WTC11 (cell line): ENCODE results near the gene KCNMA1. TPM values are rescaled to one million over a fixed set of nuclear protein-coding genes. Genes with fewer than 3 reads are reported as not detected.

ENCODE experiments used
- ATAC-seq: fragments of 200-7000 bp; cut with Tn5 transposase; 2 replicates; pipeline ENCODE4 v1.10.0; 2021; ENCODE audit warnings: mild to moderate bottlenecking, moderate library complexity
- CTCF ChIA-PET: fragments of 300-600 bp; sonication (Branson Sonifier 250); formaldehyde crosslinking; loops from one replicate; lab custom pipeline; 2021; ENCODE audit warnings: antibody characterized with exemption; lab: Charles Lee
- POLR2A ChIA-PET: fragments of 350-600 bp; sonication (Branson Sonifier 250); formaldehyde crosslinking; loops from one replicate; lab custom pipeline; 2021; ENCODE audit warnings: antibody characterized with exemption; lab: Charles Lee
- DNase-seq: peaks from one replicate; pipeline ENCODE4 v3.0.0; 2021; ENCODE audit warnings: low spot score
- H3K27ac Mint-ChIP-seq: 2 replicates; pipeline ENCODE4 v1.8.0; 2021; ENCODE audit warnings: mixed read lengths
- H3K27me3 Mint-ChIP-seq: 2 replicates; pipeline ENCODE4 v1.8.0; 2021; ENCODE audit warnings: low read depth, mild to moderate bottlenecking, moderate library complexity, mixed read lengths
- H3K36me3 Mint-ChIP-seq: 2 replicates; pipeline ENCODE4 v1.8.0; 2021; ENCODE audit warnings: mixed read lengths
- H3K4me1 Mint-ChIP-seq: 2 replicates; pipeline ENCODE4 v1.8.0; 2022; ENCODE audit warnings: mixed read lengths
- H3K4me3 Mint-ChIP-seq: 2 replicates; pipeline ENCODE4 v1.8.0; 2021; ENCODE audit warnings: mild to moderate bottlenecking, moderate library complexity, mixed read lengths
- H3K9me3 Mint-ChIP-seq: 2 replicates; pipeline ENCODE4 v1.8.0; 2021; ENCODE audit warnings: mixed read lengths
- ATF1 ChIP-seq: sonication (generic); formaldehyde crosslinking; IDR thresholded peaks from 2 replicates; pipeline ENCODE4 v1.8.1; 2023; ENCODE audit warnings: mild to moderate bottlenecking, moderate library complexity, missing genetic modification reagents
- EMX1 ChIP-seq: fragments of 250-450 bp; sonication (Bioruptor Pico); IDR thresholded peaks from 2 replicates; pipeline ENCODE4 v1.8.0; 2021; ENCODE audit warnings: mild to moderate bottlenecking
- ETV6 ChIP-seq: sonication (generic); formaldehyde crosslinking; IDR thresholded peaks from 2 replicates; pipeline ENCODE4 v1.8.1; 2022; ENCODE audit warnings: mild to moderate bottlenecking, missing genetic modification reagents
- FOXK1 ChIP-seq: sonication (generic); formaldehyde crosslinking; IDR thresholded peaks from 2 replicates; pipeline ENCODE4 v1.8.0; 2022; ENCODE audit warnings: mild to moderate bottlenecking, moderate library complexity, missing genetic modification reagents
- GTF2I ChIP-seq: fragments of 250-450 bp; sonication (Bioruptor Pico); conservative IDR thresholded peaks from 2 replicates; pipeline ENCODE4 v1.4.0; 2021; ENCODE audit warnings: mild to moderate bottlenecking
- KAT7 ChIP-seq: sonication (generic); formaldehyde crosslinking; IDR thresholded peaks from 2 replicates; pipeline ENCODE4 v1.8.1; 2023; ENCODE audit warnings: missing genetic modification reagents, mild to moderate bottlenecking, borderline replicate concordance
- SMAD4 ChIP-seq: sonication (generic); formaldehyde crosslinking; IDR thresholded peaks from 2 replicates; pipeline ENCODE4 v1.8.0; 2022; ENCODE audit warnings: mild to moderate bottlenecking, missing genetic modification reagents
- TEAD4 ChIP-seq: sonication (generic); formaldehyde crosslinking; IDR thresholded peaks from 2 replicates; pipeline ENCODE4 v1.8.0; 2022; ENCODE audit warnings: mild to moderate bottlenecking, missing genetic modification reagents
- TP53 ChIP-seq: sonication (generic); formaldehyde crosslinking; IDR thresholded peaks from 2 replicates; pipeline ENCODE4 v1.8.1; 2023; ENCODE audit warnings: mild to moderate bottlenecking, missing genetic modification reagents
- ZNF138 ChIP-seq: sonication (generic); formaldehyde crosslinking; conservative IDR thresholded peaks from 2 replicates; pipeline ENCODE4 v1.8.1; 2022; ENCODE audit warnings: mild to moderate bottlenecking, moderate library complexity, missing genetic modification reagents
- total RNA-seq: library from RNA; stranded (reverse); gene quantifications from 3 replicates; pipeline ENCODE4 v1.2.3, GENCODE V29; 2021
- TF ChIP-seq, protein P1 (sequence below): sonication (generic); formaldehyde crosslinking; IDR thresholded peaks from 2 replicates; pipeline ENCODE4 v1.8.1; 2023; ENCODE audit warnings: mild to moderate bottlenecking, missing genetic modification reagents
- TF ChIP-seq, protein P2 (sequence below): sonication (generic); formaldehyde crosslinking; IDR thresholded peaks from 2 replicates; pipeline ENCODE4 v1.8.0; 2022; ENCODE audit warnings: mild to moderate bottlenecking, missing genetic modification reagents
- TF ChIP-seq, protein P3 (sequence below): sonication (generic); formaldehyde crosslinking; IDR thresholded peaks from 2 replicates; pipeline ENCODE4 v1.8.0; 2023; ENCODE audit warnings: mild to moderate bottlenecking, missing genetic modification reagents
- TF ChIP-seq, protein P4 (sequence below): sonication (generic); formaldehyde crosslinking; IDR thresholded peaks from 2 replicates; pipeline ENCODE4 v1.8.1; 2022; ENCODE audit warnings: low read depth, mild to moderate bottlenecking, moderate library complexity, missing genetic modification reagents, borderline replicate concordance
- TF ChIP-seq, protein P5 (sequence below): sonication (generic); formaldehyde crosslinking; IDR thresholded peaks from 2 replicates; pipeline ENCODE4 v1.8.0; 2022; ENCODE audit warnings: mild to moderate bottlenecking, missing genetic modification reagents
- TF ChIP-seq, protein P6 (sequence below): sonication (generic); formaldehyde crosslinking; IDR thresholded peaks from 2 replicates; pipeline ENCODE4 v1.8.1; 2023; ENCODE audit warnings: mild to moderate bottlenecking, moderate library complexity, missing genetic modification reagents
- TF ChIP-seq, protein P7 (sequence below): sonication (generic); formaldehyde crosslinking; IDR thresholded peaks from 2 replicates; pipeline ENCODE4 v1.8.1; 2023; ENCODE audit warnings: mild to moderate bottlenecking, missing genetic modification reagents

The KCNMA1 gene
- total RNA-seq, 1 experiment from 2014 or later = 7.3 TPM

DNA sequence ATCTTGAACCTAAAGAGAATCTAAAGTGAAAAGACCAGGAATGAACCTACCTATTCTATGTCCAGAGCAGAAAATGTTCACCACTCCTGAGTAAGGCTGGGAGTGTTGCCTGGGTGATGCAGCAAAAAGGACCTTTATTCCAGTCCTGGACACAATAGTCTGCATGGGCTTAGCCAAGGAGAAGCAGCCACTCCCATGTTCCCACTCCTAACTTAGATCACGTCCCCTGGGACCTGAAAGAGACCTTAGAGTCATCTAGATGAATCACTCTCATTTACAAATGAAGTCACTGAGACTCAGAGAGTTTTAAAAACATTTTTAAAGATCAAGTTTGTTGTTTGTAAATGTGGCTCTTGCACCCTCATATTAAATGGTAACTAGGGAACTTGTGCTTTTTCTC, 763.4 kb downstream of the KCNMA1 start (continued):
- TF ChIP-seq, protein P1, sequence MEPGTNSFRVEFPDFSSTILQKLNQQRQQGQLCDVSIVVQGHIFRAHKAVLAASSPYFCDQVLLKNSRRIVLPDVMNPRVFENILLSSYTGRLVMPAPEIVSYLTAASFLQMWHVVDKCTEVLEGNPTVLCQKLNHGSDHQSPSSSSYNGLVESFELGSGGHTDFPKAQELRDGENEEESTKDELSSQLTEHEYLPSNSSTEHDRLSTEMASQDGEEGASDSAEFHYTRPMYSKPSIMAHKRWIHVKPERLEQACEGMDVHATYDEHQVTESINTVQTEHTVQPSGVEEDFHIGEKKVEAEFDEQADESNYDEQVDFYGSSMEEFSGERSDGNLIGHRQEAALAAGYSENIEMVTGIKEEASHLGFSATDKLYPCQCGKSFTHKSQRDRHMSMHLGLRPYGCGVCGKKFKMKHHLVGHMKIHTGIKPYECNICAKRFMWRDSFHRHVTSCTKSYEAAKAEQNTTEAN (CRISPR knock-in tag) = no peak
- TF ChIP-seq ATF1 (CRISPR knock-in tag) (no peak), SMAD4 (CRISPR knock-in tag) (no peak), TEAD4 (no peak)
- TF ChIP-seq, protein P2, sequence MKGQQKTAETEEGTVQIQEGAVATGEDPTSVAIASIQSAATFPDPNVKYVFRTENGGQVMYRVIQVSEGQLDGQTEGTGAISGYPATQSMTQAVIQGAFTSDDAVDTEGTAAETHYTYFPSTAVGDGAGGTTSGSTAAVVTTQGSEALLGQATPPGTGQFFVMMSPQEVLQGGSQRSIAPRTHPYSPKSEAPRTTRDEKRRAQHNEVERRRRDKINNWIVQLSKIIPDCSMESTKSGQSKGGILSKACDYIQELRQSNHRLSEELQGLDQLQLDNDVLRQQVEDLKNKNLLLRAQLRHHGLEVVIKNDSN (CRISPR knock-in tag) = no peak
- TF ChIP-seq, protein P3, sequence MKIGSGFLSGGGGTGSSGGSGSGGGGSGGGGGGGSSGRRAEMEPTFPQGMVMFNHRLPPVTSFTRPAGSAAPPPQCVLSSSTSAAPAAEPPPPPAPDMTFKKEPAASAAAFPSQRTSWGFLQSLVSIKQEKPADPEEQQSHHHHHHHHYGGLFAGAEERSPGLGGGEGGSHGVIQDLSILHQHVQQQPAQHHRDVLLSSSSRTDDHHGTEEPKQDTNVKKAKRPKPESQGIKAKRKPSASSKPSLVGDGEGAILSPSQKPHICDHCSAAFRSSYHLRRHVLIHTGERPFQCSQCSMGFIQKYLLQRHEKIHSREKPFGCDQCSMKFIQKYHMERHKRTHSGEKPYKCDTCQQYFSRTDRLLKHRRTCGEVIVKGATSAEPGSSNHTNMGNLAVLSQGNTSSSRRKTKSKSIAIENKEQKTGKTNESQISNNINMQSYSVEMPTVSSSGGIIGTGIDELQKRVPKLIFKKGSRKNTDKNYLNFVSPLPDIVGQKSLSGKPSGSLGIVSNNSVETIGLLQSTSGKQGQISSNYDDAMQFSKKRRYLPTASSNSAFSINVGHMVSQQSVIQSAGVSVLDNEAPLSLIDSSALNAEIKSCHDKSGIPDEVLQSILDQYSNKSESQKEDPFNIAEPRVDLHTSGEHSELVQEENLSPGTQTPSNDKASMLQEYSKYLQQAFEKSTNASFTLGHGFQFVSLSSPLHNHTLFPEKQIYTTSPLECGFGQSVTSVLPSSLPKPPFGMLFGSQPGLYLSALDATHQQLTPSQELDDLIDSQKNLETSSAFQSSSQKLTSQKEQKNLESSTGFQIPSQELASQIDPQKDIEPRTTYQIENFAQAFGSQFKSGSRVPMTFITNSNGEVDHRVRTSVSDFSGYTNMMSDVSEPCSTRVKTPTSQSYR = no peak

DNA sequence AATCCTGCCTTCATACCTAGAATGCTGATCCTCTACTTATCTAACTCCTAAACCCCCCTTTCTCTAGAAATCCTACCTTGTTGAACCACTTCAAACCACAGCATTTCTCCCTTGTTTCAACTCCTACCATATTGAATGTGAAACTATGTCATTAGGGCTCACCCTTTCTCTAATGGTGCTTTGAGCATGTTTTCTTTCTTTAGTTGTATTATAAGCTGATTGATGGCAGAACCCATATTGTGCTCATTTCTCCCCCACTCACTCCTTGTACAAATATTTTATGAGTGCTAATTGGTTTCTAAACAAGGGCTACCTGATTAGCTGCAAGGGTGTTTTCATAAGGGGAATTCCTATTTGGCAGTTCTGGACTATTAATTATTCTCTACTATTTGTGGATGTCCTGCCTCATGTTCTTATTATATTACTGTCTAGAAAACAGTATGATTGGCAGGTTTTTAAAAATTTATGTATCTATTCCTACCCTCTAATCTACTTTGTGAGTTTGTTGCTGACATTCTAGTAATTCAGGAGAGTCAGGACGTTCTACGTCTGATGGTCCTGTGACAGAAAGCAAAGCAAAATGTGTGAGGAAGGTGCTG, 765.8 kb downstream of the KCNMA1 start:
- no peaks in the 10 kb centered on the region for H3K36me3 Mint-ChIP-seq
- ATAC-seq (no peak), DNase-seq (no peak)
- TF ChIP-seq GTF2I (CRISPR knock-in tag) (no peak), EMX1 (CRISPR knock-in tag) (no peak), ETV6 (CRISPR knock-in tag) (no peak), ZNF138 (CRISPR knock-in tag) (no peak), FOXK1 (CRISPR knock-in tag) (no peak), TP53 (CRISPR knock-in tag) (no peak), KAT7 (CRISPR knock-in tag) (no peak)
- TF ChIP-seq, protein P4, sequence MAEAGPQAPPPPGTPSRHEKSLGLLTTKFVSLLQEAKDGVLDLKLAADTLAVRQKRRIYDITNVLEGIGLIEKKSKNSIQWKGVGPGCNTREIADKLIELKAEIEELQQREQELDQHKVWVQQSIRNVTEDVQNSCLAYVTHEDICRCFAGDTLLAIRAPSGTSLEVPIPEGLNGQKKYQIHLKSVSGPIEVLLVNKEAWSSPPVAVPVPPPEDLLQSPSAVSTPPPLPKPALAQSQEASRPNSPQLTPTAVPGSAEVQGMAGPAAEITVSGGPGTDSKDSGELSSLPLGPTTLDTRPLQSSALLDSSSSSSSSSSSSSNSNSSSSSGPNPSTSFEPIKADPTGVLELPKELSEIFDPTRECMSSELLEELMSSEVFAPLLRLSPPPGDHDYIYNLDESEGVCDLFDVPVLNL (CRISPR knock-in tag) = no peak
- TF ChIP-seq, protein P5, sequence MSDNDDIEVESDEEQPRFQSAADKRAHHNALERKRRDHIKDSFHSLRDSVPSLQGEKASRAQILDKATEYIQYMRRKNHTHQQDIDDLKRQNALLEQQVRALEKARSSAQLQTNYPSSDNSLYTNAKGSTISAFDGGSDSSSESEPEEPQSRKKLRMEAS (CRISPR knock-in tag) = no peak
- TF ChIP-seq, protein P6, sequence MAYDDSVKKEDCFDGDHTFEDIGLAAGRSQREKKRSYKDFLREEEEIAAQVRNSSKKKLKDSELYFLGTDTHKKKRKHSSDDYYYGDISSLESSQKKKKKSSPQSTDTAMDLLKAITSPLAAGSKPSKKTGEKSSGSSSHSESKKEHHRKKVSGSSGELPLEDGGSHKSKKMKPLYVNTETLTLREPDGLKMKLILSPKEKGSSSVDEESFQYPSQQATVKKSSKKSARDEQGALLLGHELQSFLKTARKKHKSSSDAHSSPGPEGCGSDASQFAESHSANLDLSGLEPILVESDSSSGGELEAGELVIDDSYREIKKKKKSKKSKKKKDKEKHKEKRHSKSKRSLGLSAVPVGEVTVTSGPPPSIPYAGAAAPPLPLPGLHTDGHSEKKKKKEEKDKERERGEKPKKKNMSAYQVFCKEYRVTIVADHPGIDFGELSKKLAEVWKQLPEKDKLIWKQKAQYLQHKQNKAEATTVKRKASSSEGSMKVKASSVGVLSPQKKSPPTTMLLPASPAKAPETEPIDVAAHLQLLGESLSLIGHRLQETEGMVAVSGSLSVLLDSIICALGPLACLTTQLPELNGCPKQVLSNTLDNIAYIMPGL (CRISPR knock-in tag) = no peak
- TF ChIP-seq, protein P7, sequence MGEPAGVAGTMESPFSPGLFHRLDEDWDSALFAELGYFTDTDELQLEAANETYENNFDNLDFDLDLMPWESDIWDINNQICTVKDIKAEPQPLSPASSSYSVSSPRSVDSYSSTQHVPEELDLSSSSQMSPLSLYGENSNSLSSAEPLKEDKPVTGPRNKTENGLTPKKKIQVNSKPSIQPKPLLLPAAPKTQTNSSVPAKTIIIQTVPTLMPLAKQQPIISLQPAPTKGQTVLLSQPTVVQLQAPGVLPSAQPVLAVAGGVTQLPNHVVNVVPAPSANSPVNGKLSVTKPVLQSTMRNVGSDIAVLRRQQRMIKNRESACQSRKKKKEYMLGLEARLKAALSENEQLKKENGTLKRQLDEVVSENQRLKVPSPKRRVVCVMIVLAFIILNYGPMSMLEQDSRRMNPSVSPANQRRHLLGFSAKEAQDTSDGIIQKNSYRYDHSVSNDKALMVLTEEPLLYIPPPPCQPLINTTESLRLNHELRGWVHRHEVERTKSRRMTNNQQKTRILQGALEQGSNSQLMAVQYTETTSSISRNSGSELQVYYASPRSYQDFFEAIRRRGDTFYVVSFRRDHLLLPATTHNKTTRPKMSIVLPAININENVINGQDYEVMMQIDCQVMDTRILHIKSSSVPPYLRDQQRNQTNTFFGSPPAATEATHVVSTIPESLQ (CRISPR knock-in tag) = no peak
- peaks cover 10% of the 10 kb centered on the region; the same call in 1 of the 2 replicates for H3K9me3 Mint-ChIP-seq
- H3K4me3 Mint-ChIP-seq = no peak overlapping the region
- no peaks in the 10 kb centered on the region for H3K27me3 Mint-ChIP-seq
- POLR2A ChIA-PET = no interaction called here
- H3K27ac Mint-ChIP-seq = no peak overlapping the region
- CTCF ChIA-PET = no interaction called here
- H3K4me1 Mint-ChIP-seq = no peaks in the 10 kb centered on the region
